GM18873 (cell line): ENCODE data around the gene SPTAN1.
"Not testable (repeated sequence)": the region's sequence is repeated elsewhere in the genome, so short reads cannot be mapped to it uniquely, and the experiment has no call there.

Experiments
- ATAC-seq: cut with Tn5 transposase; IDR thresholded peaks from one replicate; pipeline ENCODE4 v1.9.1; 2021; ENCODE audit warnings: mild to moderate bottlenecking, moderate library complexity, moderate number of reproducible peaks; ENCODE audit not compliant: unreplicated experiment, low FRiP score

Gene SPTAN1

GRCh38 chr9:128654481-128654880 is 102.1 kb downstream of the SPTAN1 start:
- ATAC-seq: no peak

GRCh38 chr9:128656416-128657343 is 104.3 kb downstream of the SPTAN1 start, which contains the start of gene DYNC2I2:
TSS of gene DYNC2I2 (minus strand) at chr9:128656847. CDS start at chr9:128656726, 121 bp downstream.
- ATAC-seq: peak; percentile 70

GRCh38 chr9:128657344-128657704 is 104.9 kb downstream of the SPTAN1 start:
- ATAC-seq: no peak

GRCh38 chr9:128657796-128658195 is 105.4 kb downstream of the SPTAN1 start:
- no peak for ATAC-seq

GRCh38 chr9:128666481-128666941 is 114.1 kb downstream of the SPTAN1 start:
- not testable (repeated sequence) for ATAC-seq

- no peak for ATAC-seq
Measured at GRCh38 chr9:128669786-128670185, 117.4 kb downstream of the SPTAN1 start.

GRCh38 chr9:128675382-128675781 is 123.0 kb downstream of the SPTAN1 start:
- ATAC-seq: no peak

GRCh38 chr9:128677794-128678193 is 125.4 kb downstream of the SPTAN1 start:
- no peak for ATAC-seq
